GM15510 (cell line): ENCODE data around the gene RAC2.

Source experiments
- POLR2A ChIP-seq: IDR thresholded peaks from 3 replicates; pipeline ENCODE4 v1.6.1; 2011; ENCODE audit warnings: borderline replicate concordance; ENCODE audit not compliant: insufficient read length; ENCODE audit errors: extremely low read depth

RAC2 gene

GRCh38 chr22:37266581-37267134 lies 22.6 kb upstream of the RAC2 start:
- no peak for TF ChIP-seq POLR2A

DNA sequence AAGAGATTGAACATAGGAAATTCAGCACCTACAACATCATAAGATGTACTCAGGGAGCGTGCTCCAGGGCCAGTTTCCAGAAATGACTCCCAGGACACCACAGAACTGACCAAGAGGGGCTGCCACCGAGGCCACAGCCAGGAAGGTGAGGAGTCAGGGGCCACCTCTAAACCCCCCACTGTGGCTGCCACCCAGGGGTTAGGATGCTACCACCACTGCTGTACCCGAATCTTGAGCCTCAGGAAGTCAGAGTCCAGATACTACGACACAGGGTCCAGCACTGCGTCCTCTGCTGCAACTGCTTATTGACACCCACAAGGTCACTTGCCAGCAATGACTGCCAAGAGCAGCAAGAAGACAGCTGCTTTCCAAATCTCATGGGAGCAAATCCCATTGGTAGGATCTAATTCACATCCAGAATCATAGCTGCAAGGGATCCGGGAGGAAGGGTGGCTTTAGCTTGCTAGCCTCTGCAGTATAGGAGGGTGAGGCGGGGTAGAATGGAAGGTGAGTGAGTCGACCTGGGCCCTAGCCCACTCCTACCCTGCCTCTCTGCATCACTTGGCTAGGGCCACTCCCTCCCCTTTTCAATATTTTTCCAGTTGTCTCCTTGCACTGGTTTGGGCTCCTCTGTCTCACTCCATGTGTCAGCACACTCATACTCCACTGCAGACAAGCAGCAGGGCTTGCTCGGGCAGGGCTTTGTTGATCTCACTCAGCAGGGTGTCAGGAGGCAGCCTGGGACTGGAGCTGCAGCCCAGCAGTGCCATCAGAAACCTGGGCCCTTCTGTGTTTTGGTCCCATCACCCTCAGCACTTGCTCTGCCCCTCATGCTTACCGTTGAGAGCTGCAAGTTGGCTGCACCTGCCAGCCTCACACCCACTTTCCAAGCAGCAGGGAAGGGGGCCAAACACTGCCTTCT lies 20.2 kb upstream of the RAC2 start:
- TF ChIP-seq POLR2A = no peak

DNA sequence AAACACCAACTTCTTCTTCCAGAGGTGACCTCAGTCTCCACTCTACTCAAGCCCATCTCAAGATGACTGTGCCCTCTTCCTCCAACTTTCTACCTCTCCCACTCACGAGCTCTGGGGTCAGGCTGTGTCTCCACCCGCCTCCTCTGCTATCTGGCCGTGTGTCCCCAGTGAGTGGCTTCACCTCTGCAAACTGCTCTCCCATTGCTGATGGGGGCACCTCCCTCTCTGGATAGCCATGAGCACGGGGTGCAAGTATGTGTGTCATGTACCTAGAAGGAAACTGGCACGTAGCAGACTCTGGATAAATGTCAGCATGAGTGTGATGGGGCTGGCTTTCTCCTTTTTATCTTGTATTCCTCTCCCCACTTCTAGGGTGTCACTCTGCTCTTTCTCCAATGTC lies 18.3 kb upstream of the RAC2 start:
- TF ChIP-seq POLR2A = no peak

DNA sequence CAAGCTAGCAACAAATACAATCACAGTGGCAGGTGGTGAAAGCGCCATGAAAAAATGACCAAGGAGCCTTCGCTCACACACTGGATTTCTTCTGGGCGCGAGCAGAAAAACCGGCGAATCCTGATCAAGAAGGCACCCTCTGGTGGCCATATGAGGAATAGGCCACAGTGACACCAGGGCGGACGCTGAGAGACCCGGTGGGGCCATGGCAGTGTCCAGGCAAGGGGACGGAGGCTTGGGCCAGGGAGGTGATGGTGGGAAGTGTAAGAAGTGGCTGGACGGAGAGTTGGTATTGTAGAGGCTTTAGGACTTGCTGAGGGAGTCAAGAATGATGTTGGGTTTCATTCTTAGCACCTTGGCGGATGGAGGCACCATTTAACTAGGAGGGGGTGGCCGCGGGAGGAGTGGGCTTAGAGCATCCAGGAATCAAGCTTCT lies 16.9 kb upstream of the RAC2 start:
- TF ChIP-seq POLR2A = no peak

- no peak for TF ChIP-seq POLR2A
Observed at GRCh38 chr22:37260155-37260795, 16.2 kb upstream of the RAC2 start.

GRCh38 chr22:37259540-37260029 lies 15.5 kb upstream of the RAC2 start:
- TF ChIP-seq POLR2A = no peak

- TF ChIP-seq POLR2A = no peak
Observed at GRCh38 chr22:37258753-37259401, 14.8 kb upstream of the RAC2 start.

DNA sequence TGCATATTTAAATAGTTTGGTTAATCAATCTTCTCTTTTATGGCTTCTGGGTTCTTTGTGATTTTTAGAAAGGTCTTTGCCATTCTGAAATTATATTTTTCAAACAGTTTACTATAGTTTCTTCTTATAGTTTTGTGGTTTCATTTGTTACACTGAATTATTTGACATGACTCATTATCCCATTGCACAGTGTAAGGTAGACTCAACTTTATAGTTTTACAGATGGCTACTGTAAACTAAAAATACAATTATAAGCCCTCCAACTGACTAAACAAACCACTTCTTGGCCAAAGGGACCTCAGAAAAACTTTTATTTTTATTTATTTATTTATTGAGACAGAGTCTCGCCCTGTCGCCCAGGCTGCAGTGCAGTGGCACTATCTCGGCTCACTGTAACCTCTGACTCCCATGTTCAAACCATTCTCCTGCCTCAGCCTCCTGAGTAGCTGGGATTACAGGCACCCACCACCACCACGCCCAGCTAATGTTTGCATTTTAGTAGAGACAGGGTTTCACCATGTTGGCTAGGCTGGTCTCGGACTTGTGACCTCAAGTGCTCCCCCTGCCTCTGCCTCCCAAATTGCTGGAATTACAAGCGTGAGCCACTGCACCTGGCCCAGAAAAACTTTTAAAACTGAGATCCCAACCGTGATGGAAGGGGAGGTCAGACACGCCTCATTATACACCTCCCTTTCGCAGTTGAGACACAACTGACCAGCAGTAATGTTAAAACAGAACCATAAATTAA lies 14.1 kb upstream of the RAC2 start:
- TF ChIP-seq POLR2A = no peak

DNA sequence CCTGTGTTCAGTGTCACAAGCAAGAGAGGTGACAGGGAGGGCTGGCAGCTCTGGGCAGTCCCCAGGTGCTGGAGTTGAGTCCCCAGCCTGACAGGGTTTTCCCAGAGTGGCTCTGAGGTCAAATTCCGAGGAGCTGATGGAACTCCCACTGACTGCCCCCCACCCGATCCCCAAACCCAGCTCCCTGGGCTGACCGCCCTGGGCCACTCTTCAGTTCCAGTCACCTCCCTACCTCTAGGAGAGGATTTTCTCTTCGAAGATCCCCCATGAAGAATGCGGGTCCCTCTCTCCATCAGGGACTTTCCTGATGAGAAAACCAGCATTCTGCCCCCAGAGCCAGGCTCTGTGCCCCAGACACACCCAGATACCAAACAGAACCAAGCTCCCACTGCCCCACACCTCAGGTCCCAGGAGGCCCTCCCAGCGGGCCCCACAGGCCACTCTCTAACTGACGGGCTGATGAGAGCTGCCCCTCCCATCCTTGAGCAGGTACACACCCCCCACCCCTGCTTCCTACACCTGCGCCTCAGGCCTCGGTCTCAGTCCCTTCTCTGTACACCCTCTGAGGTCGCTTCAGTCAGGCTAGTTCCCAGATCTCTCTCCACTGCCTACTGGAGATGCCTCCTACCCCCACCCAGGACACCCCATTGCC lies 12.1 kb upstream of the RAC2 start:
- no peak for TF ChIP-seq POLR2A

- no peak for TF ChIP-seq POLR2A
Observed at GRCh38 chr22:37255558-37256006, 11.5 kb upstream of the RAC2 start.

GRCh38 chr22:37254867-37255233 lies 10.8 kb upstream of the RAC2 start:
- TF ChIP-seq POLR2A = no peak

DNA sequence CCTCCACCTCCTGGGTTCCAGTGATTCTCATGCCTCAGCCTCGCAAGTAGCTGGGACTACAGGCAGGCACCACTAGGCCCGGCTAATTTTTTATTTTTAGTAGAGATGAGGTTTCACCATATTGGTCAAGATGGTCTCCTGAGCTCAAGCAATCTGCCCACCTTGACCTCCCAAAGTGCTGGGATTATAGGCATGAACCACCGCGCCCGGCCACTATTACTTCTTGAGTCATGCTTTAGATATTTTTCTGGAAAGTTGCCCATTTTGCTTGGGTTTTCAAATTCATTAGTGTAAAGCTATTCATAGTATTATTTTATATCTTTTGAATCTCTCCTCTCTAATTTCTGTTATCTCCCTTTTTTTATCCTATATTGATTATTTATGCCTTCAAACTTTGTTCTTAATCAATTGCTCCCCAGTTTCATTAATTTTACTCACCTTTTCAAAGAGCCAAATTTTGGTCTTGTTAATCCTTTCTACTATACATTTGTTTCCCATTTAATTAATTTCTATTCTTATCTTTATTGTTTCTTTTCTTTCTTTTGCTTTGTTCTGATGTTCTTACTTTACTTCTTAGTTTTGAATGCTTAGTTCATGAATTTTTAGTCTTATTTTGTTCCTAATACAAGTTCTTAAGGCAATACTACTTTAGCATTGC lies 10.3 kb upstream of the RAC2 start:
- no peak for TF ChIP-seq POLR2A

DNA sequence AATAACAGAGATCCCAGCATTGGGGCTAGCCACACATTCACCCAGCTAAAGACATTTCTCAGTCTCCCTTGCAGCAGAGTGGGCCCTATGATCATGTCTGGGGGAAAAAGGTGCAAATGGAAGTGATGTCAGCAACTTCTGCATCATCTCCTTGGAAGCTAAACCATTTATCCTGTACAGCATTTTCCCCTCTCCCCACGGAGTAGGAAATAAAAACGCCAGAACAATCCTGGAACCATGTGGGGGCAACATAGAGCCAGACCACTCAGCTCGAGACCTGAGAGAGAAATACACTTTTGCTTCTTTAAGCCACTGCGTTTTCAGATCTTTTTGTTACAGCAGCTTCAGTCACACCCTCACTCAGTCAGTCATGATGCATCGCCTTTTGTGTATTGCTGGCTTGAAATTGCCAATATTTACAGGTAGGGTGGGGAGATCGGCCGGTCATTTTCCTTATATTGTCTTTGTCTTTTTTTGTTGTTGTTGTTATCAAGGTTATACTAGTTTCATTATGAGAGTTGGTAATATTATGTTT lies 9.1 kb upstream of the RAC2 start:
- no peak for TF ChIP-seq POLR2A
